GM19328 (cell line): Measurements from ENCODE around the gene ADGRG1.
"Not testable (repeated sequence)": the region's sequence is repeated elsewhere in the genome, so short reads cannot be mapped to it uniquely, and the experiment has no call there.

Source experiments
- ATAC-seq: cut with Tn5 transposase; IDR thresholded peaks from one replicate; pipeline ENCODE4 v1.9.1; 2021; ENCODE audit warnings: mild to moderate bottlenecking, moderate library complexity; ENCODE audit not compliant: unreplicated experiment

ADGRG1 gene

DNA sequence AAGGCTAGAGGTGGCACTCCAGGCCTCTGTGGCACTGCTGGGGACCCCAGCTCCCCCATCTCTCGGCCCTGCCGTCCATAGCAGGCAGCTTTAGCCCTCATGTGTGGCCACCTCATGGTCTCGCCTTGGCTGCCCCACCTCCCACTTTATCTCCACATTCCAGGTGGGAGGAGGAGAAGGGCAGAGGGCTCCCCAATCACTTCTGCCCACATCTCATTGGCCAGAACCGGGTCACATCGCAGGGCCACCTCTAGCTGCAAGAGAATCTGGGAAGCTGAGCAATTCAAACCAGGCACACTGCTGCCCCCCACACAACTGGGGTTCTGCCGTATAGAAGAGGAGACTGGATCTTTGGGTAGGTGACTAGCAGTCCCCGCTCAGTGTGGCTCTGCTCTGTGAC, 67.8 kb downstream of the ADGRG1 start:
- no peak for ATAC-seq

- no peak for ATAC-seq
These were observed 69.6 kb downstream of the ADGRG1 start for GRCh38 chr16:57697896-57698537.

- ATAC-seq = no peak
These were observed 70.5 kb downstream of the ADGRG1 start for GRCh38 chr16:57698812-57699405.

DNA sequence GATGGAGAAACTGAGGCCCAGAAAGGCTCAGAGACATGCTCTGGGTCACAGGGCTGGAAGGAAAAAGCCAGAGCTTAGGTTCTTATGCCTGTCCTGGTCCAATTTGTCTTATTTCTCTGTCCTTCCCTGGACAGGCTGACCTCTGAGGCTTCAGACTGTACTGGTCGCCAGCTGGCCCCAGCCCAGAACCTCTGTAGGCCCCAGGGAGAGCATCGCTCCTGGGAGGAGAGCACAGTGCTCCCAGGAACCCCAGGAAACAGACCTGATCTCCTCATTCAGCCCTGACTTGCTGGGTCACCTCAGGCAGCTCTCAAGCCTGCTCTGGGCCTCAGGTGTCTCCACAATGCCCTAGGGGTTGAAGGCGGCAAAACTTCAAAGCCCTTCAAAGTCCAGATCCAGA, 71.1 kb downstream of the ADGRG1 start:
- no peak for ATAC-seq

- ATAC-seq = no peak
These were observed 71.5 kb downstream of the ADGRG1 start for GRCh38 chr16:57699899-57700298.

GRCh38 chr16:57700781-57701551, 72.5 kb downstream of the ADGRG1 start:
- no peak for ATAC-seq

- ATAC-seq = no peak
These were observed 73.4 kb downstream of the ADGRG1 start for GRCh38 chr16:57701759-57702371.

- ATAC-seq = no peak
These were observed 75.1 kb downstream of the ADGRG1 start for GRCh38 chr16:57703416-57704010.

DNA sequence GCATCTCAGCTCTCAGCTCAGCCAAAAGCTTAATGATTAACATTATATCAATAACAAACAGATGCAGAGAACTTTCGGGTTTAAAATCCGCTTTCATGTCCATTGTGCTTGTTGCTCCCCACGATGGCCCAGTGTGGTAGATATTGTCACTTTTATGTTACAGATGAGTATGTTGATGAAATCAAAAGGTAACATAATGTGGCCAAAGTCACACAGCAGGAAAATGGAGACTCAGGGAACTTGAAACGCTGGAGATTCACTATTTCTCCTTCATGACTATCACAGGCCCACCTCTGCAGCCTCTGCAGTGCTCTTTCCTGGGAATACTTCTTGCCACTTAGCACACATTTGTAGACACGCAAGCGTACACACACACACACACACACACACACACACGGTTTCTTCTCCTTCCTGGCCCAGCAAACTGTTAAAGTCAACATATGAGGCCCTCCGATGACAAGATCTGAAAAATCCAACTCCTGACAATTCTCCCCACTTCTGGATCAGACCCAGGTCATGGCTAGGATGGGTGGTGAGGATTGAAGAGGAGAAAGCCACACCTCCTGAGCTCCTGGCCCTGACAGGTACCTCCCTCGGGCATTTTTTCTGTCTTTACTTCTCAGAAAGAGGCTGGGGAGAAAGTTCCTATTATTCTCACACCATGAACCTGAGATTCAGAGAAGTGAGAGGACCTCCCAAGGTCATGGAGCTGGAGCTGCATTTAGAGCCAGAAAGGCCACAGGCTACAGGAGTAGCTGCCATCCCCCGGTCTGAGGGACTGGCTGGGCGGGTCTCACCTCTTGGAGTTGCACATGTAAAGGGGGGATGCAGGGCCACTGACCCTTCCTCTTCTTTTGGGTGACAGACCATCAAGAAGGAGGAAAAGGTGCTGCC, 75.8 kb downstream of the ADGRG1 start:
- no peak for ATAC-seq

GRCh38 chr16:57704905-57705852, 76.7 kb downstream of the ADGRG1 start:
- ATAC-seq = no peak

DNA sequence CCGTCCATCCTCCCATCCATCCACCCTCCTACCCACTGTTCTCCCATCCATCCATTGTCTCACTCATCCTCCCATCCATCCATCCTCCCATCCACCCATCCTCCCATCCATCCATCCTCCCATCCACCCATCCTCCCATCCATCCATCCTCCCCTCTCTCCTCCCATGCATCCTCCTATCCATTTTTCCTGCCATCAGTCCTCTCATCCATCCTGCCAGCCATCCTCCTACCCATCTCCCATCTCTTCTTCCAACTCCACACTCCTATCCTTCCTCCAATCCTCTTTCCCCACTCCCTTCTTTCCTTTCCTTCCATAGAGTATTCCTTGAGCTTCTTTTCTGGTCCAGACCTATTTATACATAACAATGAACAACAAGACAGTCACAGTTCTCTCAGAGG, 78.3 kb downstream of the ADGRG1 start:
- no peak for ATAC-seq

DNA sequence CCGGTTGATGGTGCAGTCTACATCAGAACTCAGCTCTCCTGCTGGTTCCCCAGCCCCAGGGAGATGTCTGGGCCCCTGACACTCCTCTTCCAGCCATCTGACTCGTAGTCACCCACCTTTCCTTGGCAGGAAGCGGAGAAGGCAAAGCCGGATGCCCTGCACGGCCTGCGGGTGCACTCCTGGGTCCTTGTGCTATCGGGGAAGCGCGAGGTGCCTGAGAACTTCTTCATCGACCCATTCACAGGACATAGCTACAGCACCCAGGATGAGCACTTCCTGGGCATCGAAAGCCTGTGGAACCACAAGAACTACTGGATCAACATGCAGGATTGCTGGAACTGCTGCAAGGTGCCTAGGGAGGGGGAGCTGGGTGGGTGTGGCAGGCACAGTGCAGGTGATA, 78.9 kb downstream of the ADGRG1 start:
- no peak for ATAC-seq

- ATAC-seq = no peak
These were observed 79.7 kb downstream of the ADGRG1 start for GRCh38 chr16:57708168-57708567.

DNA sequence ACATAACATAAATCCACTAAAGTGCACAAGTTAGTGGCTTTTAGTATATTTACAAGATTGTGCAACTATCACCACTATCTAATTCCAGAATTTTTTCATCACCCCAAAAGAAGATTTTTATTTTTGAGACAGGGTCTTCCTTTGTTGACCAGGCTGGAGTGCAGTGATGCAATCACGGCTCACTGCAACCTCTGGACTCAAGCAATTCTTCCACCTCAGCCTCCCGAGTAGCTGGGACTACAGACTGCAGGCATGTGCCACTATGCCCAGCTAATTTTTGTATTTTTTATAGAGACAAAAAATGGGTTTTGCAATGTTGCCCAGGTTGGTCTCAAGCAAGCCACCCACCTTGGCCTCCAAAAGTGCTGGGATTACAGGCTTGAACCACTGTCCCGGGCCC, 81.2 kb downstream of the ADGRG1 start:
- ATAC-seq = no peak

DNA sequence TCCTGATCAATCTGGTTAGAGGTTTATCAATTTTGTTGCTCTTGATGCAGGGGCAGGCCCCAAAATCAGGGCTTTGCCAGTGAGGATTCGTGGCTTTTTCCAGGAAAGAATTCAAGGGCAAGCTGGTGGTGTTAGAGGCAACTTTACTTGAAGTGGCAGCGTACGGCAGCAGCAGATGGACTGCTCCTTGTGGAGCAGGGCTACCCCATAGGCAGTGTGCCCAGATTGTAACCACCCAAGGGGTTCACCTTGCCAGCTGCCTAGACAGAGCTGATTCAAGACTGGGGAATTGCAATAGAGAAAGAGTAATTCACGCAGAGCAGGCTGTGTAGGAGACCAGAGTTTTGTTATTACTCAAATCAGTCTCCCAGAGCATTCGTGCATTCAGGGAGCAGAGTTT, 82.9 kb downstream of the ADGRG1 start:
- no peak for ATAC-seq

- no peak for ATAC-seq
These were observed 83.6 kb downstream of the ADGRG1 start for GRCh38 chr16:57711993-57712392.

- ATAC-seq = not testable (repeated sequence)
These were observed 84.1 kb downstream of the ADGRG1 start for GRCh38 chr16:57712569-57712968.

DNA sequence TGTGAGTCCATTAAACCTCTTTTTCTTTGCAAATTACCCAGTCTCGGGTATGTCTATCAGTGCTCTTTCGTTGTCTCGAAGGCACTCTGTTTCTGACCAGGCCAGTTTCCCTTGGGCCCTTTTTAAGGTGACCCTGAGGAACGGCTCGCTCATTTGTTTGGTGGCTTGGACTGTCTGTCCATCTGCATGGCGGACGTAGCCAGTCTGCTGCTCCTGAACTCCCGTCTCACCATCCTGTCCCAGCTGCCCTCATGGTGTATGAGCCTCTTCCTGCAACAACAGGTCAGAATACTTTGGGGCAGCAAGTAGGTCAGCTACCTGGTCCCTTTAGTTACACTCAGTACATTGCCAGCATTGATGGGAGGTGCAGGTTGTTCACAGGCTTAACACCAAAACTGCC, 85.2 kb downstream of the ADGRG1 start:
- no peak for ATAC-seq

- ATAC-seq = no peak
These were observed 85.6 kb downstream of the ADGRG1 start for GRCh38 chr16:57714047-57714446.
